SK-N-DZ (cell line): ENCODE measurements around the gene SRD5A1.

Experiments
- DNase-seq: peaks from one replicate; pipeline ENCODE4 v3.0.0-alpha.2; 2015; ENCODE audit warnings: low spot score

The SRD5A1 gene

DNA sequence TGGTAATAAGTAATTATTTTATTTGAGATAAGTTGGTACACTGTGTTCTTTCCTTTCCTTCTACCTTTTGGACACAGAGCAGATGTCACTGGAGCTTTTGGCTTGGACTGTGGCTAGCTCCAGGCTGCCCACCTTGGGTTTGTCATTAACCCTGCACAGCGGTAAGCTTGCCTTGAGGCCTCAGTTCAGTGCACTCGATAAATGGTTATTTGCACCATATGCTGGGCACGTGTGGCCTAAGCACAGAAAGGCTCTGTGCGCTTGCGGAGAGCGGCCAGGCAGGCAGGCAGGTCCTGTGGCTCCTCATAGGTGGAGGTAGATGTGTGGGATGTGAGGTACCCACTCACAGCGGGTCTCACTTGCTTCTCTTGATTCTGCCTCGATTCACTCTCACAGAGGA, 50.0 kb downstream of the SRD5A1 start:
- DNase-seq = no peak

DNA sequence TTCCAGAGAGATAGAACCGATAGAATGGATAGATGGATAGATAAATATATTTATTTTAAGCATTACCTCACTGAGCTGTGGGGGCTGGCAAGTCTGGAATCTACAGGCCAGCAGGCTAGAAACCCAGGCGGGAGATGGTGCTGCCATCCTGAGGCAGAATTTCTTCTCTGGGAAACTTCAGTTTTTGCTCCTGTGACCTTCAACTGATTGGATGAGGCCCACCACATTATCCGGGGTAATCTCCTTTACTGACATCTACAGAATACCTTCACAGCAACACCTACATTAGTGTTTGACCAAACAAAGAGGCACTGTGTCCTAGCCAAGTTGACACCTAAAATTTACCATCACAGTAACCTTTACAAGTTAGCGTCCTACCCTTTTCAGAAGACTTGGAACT, 50.8 kb downstream of the SRD5A1 start:
- no peak for DNase-seq

DNA sequence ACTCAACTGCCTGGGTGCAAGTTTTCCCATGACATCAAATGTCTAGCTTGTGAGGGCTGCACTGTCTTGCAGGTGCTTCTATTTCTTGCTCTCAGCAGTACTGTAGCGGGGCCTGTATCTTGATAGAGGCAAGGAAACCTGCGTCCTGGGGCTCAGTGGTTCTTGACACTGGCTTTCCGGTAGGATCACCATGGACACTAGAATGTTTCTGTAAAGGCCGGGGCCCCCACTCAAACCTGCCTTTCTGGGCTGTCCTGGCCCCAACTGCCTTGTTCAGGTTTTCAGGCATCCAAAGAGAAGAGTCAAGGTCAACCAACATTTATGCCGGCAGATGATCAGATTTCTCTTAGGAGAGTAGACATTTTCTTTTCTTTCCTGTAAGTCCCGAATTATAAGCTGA, 53.3 kb downstream of the SRD5A1 start:
- no peak for DNase-seq

DNA sequence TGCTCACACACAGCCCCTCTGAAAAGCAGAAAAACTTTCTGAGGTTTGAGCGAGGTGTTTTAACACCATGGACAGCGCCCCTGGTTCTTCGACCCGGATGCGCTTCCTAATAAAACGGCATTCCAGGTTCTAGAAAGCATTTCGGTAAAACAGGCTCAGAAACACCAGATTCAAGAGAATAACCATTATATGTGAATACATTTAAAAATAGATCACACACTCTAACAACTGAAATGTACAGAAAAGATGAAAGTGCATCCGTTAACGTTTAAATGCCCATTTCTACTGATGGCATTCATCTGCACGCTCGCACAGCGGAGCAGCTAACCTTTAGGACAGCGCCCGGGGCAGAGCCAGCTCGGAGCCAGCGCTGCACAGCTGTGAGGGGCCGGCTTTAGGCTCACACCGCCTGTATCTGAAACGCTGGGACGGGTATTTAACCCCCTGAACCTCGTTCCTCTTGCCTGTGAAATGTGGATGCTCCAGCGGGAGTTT, 53.7 kb downstream of the SRD5A1 start:
- DNase-seq = no peak

DNA sequence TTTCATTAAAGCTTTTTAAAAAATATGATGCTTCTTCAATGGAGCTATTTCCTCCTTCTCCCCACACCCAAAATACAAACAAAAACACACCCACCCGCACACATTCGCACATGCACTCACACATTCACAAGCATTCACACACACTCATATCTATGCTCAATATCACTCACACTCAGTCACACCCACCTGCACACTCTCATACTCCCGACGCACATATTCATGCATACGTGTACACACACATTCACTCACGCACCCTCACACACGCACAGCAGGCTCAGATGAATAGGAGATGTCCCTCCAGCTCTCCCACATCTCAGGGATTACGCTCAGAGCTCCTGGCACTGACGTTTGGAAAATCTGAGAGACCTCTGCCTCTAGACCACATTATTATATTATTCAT, 54.3 kb downstream of the SRD5A1 start:
- DNase-seq = no peak

DNA sequence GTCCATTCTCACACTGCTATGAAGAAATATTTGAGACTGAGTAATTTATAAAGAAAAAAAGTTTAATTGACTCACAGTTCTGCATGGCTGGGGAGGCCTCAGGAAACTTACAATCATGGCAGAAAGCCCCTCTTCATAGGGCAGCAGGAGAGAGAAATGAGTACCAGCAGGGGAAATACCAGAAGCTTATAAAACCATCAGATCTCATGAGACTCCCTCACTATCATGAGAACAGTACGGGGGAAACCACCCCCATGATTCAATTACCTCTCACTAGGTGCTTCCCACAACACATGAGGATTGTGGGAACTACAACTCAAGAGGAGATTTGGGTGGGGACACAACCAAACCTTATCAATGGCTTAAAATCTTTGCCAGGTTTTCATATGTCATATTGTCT, 59.7 kb downstream of the SRD5A1 start:
- no peak for DNase-seq

DNA sequence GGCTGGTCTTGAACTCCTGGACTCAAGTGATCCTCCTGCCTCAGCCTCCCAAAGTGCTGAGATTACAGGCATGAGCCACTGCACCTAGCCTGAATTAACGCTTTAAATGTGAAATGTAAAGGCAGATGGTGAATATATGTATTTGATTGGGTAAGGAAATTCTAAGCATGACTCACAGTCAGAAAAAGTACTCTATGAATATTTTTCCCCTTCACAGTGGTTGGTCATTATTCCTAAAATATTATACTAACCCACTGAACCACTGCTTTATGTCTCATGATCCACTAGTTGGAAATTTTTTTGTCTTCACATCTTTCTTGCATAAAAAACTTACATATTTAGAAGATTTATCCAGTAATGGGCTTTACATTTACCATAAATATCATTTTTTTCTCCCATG, 65.5 kb downstream of the SRD5A1 start:
- no peak for DNase-seq

DNA sequence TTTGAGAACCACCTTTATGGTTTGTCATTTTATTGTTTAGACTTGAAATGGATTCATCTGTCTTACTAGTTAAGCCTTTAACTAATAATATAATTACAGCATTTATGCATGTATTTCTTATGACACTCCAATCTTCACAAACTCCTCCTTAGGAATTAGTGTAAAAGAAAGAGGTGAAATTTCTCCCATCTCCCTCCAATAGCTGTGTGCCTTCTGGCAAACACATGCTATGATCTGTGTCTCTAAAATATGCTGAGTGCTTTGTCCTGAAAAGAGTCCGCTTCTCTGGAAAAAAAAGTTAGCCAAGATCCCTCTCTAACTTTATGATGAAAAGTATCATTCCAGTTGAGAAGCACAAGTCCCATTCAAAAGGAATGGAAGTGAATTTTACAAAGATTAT, 66.1 kb downstream of the SRD5A1 start:
- no peak for DNase-seq

DNA sequence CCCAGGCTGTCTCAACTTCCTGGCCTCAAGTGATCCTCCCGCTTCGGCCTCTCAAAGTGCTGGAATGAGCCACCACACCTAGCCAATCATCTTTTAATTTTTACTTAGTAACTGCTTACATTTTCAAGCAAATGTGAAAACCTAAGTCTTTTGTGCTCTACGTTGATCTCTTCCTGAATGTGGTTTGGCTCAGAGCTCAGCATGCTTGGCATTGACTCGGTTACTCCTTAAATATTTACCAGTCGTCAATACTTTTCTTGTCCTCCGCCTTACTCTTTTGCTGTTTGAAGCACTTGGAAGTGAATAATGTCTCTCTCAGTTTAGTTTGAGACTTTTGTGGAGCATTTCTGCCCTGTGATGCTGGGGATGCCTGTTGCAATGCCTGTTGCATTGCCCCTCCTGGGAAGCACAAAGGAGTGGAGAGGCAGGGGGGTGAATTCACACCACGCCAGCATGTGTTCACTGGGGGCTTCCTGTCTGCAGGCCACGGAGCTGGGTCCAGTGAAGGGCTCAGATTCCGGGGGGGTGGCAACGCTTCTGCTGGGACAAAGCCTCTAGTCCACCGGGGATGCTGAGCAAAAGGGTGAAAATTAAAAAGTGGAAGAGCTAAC, 66.9 kb downstream of the SRD5A1 start:
- no peak for DNase-seq

DNA sequence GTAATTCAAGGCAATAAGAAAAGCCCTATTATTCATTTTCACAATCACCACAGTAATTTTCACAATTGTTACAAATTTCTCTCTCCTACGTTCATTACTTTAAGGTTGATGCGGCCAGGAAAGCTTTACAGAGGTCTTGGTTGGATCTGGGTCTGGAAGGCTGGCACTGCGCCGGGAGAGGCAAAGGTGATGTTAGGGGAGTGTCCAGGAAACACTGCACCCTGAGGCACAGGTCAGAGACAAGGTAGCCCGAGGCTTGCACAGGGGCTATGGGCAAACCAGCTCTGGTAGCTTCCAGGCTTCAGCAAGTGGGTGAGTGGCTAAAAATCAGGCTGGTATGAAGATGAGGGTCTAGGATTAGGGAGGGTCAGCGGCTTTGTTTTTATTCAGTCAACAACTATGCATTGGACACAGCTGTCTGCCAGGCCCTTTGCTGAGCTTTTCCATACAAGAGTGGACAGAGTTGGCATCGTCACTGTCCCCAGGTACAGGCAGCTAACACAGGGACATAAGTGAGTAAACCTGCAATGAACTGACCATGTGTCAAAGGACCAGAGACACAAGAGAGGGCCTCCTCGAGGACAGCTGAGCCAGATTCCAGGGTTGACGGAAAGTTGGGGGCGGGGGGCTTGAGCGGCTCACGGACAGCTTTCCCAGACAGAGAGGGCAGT, 67.6 kb downstream of the SRD5A1 start:
- DNase-seq = no peak

DNA sequence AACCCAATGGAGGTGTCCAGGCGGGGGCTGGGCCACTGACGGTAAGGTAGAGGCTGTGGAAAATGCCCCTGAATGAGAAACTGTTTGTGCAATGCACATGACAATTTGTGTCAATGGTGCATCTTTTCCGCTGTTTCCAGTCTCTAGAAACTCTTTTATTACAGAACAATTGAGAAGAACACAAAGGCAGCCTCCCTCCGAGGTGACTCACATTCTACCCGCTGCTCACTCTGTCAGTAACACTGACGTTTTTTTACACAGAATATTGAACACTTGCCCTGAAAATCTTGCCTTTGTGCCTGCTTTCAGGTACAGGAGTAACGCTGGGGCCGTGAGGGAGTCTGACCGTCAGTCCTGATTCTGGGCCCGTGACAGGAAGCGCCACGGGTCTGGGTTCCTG, 68.3 kb downstream of the SRD5A1 start:
- DNase-seq = no peak

DNA sequence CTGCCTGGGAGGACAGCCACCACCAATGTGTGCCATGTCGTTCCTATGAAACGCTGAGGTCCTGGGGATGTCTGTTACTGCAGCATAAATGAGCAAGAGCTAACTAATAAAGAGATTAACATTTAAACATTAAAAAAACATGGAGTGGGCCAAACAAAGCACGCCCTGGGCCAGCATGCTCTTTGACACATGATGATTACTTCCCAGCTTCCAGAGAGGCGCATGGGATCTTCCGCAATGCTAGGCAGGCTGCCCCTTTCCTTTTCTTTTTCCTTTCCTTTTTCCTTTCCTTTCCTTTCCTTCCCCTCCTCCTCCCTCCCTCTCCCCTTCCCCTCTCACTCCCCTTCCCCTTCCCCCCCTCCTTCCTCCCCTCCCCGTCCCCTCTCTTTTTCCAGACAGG, 69.4 kb downstream of the SRD5A1 start:
- no peak for DNase-seq

DNA sequence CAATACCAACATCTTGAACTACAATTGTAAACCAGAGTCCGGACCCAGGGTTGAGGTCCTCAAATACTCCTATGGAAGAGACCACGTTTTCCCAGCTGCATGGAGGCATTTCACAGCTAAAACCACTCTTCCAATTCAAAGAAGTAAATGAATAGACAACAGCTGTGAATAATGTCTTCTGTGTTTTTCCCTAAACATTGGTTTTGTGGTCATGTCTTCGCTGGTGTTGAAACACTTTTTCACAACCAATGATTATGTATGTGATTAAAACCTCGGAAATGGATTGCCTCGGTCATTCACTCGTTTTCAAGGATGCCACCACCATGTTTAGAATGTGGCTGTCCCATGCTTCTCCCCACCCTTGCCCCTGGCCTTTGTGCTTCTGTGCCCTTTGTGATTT, 70.6 kb downstream of the SRD5A1 start:
- DNase-seq = no peak

DNA sequence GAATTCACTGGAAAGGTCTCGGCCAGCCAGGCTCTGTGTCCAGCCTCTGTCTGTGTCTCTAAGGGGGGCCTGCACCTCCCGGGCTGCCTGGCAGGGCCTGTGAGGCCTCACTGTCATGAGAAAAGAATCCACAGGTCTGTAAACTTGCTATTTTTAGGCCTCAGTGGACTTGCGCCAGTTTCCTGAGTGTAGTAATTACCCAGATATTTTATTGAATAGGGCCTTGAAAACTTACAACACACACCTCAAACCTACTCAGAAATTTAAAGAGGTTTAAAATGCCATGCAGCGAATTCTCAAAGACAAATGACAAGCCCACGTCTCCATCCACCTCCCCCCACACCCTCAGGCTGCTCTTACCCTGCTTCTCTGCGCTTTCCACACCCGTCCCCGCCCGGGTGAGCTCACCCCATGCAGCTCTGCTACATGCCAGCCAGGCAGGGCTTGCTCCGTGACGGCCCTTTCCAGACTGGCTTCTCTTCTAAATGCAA, 71.2 kb downstream of the SRD5A1 start:
- no peak for DNase-seq

DNA sequence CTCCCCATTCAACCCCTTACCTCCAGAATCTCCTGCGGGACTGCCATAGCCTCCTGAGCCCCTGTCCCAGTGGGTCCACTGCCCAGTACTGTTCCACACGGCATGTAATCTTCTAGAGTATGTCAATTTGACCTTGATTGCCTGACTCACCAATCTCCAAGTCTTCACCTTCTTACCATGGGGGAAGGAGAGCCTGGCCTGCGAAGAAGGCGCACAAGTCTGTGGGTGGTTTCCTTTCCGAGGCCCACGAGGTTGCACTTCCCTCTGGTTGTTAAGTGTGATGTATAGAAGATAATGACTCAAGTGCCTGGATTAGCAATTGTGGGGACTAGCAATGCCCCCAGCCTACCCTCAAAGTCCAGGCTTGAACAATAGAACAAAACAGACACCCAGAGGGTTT, 71.8 kb downstream of the SRD5A1 start:
- no peak for DNase-seq

DNA sequence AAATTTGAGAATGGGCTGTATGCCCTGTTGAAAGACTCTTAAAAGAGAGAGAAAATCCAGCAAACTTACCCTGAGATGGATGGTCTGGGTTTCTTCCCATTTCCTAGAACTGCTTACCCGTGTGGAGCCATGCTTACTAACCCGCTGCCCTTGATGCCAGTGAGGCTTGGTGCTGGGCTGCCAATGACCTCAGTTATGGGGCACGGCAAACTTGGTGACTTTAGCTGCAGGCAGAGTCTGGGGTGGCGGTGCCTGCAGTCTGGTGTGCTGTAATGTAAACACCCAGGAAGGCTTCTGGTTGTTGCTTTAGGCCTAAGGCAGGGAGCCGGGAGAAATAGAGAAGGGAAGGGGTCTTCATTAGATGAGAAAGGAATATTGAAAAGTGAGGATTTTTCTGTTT, 72.7 kb downstream of the SRD5A1 start:
- no peak for DNase-seq

DNA sequence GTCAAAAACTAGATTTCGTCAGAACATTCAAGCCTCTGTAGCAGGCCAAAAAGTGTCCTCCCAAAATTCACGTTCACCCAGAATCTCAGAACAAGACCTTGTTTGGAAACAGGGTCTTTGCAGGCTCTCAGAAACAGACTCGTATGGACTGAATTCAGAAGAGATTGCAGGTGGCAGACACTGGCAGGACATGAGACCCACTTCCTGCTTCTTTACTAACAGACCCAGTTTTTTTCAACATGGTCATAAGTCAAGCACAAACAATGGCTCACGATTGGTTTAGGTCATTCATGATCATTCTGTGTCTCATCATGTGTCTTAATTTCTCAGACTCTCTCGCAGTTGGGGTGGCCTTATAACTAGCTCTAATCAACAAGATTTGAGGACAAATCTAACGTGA, 74.6 kb downstream of the SRD5A1 start:
- no peak for DNase-seq

DNA sequence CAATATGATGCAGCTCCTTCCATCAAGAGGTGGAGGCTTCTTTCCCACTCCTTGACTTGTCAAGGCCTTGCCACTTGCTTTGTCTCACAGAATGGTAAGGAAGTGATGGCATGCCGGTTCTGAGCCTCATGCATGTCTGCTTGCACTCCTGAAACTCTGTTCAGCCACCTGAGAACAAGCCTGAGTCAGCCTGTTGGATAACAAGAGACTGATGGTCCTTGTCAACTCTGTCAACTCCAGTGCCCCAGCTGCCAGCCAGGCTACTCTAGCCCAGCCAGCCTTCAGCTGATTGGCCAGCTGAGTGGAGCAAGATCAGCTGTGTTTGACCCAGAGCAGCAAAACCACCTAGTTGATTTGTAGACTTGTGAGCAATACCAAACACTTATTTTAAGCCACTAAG, 75.6 kb downstream of the SRD5A1 start:
- peak; percentile 56 for DNase-seq

DNA sequence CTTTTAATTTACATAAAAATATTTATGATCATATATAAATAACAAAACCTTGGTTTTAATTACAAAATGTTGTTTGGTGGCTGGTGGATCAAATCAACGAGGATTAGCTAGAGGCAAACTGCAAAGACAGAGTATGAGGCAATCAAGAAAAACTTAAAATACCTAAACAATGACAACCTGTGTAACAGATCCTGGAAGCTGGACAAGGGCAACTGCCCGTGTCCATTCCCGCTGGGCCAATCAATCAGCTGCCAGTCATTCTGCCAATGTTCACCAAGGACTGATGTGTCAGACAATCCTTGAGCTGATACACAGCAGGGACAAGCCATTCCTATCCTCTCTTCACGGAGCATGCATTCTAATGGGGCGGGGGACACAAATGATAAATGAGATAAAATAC, 76.8 kb downstream of the SRD5A1 start:
- no peak for DNase-seq

DNA sequence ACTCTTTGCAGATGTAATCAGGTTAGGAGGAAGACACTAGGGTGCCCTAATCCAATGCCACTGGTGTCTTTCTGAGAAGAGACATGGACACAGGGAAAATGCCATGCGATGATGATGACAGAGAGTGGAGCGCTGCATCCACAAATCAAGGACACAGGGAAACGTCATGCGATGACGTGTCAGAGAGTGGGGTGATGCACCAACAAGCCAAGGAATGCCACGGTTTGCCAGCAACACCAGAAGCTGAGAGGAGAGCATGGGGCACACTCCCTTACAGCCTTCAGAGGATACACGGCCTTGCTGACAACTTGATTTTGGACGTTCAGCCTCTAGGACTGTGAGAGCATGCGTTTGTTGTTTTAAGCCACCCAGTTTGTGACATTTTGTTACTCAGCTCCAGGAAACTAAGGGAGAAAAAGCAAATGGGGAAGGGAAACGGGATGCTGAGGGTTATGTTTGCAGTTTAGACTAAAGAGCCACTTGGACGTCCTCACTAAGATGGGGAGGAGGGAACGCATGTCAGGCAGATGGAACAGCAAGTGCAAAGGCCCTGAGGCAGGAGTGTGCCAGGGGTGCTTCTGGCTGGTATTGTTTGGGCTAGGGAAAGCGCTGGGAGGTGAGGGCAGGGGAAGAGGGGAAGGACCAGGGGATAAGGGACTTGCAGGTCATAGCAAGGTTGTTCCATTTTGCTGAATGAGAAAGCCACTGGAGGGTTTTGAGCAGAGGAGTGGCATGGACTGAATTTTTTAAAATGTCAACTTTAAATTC, 77.5 kb downstream of the SRD5A1 start:
- no peak for DNase-seq

DNA sequence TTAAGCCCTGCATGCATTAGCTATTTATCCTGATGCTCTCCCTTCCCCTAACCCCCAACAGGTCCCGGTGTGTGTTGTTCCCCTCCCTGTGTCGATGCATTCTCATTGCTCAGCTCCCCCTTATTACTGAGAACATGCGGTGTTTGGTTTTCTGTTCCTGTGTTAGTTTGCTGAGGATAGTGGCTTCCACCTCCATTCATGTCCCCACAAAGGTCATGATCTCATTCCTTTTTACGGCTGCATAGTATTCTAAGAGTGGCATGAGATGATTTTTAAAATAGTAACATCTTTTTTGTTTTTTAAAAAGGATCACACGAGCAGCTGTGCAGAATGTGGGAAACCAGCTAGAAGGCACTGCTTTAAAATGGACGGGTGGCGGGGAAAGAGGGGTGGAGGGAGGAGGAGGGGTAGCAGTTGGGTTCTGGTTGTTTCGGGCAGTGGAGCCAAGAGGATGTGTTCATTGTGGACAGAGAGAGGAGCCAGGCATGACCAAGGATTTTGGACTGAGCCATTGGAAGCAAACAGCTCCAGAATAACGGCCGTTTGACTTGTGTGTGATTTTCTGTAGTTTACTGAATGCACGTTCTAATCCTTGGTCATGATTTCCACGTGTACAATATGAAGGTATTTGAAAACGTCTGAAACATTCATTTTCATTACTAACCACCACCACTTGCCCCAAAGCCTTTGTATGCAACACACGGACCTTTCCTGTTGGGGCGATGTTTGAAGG, 78.3 kb downstream of the SRD5A1 start:
- DNase-seq = no peak

DNA sequence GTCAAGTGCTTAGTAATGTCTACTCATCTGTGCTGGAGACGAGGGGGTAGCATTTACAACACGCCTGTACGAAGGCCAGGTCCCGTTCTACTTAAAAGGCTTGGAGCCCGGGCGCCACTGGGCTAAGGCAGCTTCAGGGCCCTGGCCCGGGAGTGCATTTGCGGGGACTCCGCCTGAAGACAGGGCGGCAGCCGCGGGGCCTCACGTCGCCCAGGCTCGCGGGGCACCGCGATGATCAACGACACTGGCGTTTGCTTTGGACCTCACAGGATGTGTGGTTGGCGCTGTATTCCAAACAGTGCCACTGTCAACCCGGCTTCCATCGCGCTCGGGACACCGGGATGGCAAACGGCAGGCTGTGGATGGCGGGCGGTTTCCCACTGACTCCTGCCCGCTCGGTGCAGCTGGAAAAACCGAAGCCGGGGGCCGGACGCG, 78.9 kb downstream of the SRD5A1 start:
- DNase-seq = peak; percentile 54
